ENCODE results near the gene RTN1. TPM values are rescaled to one million over a fixed set of nuclear protein-coding genes. Genes with fewer than 3 reads are reported as not detected.

Gene RTN1
- total RNA-seq, 2 donors from 2014 or later, result not detected

DNA sequence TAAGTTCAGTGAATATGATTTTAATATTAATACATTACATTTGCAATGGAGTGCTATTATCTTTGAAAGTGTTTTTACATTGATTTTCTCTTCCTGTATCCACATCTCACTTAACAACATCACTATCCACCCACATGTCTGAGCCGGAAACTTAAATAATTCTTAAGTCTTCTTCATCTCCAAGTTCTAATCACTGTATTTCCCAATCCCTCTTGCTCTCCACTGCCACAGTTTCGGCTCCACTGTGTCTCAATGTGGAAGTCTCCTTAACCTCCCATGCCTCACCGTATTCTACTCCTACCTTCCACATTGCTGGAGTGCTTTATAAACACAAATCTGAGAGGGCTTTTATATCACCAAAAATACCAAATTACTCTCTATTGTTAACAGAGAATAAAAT, 25.3 kb downstream of the RTN1 start:
- H3K4me3 Mint-ChIP-seq, result no peak overlapping the region
- DNase-seq (no peak), ATAC-seq (replicated peaks in 1 of 2) (no peak)
- peaks cover 24% of the 10 kb centered on the region for H3K27me3 Mint-ChIP-seq (ENCODE audit: low read depth)
- no peaks in the 10 kb centered on the region for H3K4me1 Mint-ChIP-seq (ENCODE audit: low read depth)
- no peaks in the 10 kb centered on the region for H3K9me3 Mint-ChIP-seq
- H3K27ac Mint-ChIP-seq, result no peak overlapping the region
- no peaks in the 10 kb centered on the region for H3K36me3 Mint-ChIP-seq (ENCODE audit: insufficient read depth in 2 of 2)

DNA sequence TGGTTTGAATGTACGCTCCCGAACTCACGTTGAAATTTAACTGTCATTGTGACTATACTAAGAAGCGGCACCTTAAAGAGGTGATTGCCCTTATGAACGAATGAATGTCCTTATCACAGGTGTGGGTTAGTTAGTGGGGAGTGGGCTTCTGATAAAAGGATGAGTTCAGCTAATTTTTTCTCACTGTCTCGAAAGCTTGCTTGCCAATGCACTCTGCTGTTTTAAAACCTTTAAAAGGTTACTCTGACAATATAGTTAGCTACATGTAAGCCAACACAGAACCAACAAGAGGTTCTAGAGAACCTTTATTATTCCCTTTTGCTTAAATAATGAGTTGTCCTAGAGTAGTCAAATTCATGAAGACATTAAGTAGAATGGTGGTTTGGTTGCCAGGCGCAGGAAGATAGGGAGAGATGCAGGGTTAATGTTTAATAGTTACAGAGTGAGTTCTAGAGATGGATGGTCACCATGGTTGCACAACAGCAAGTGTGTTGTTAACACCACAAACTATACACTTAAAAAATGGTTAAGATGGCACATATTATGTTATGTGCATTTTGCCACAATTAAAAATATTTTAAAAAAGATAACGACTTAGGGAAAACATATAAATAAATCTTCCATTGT, 26.3 kb downstream of the RTN1 start:
- DNase-seq (no peak), ATAC-seq (replicated peaks in 1 of 2) (no peak)
- no peak overlapping the region for H3K27ac Mint-ChIP-seq
- H3K36me3 Mint-ChIP-seq (ENCODE audit: insufficient read depth in 2 of 2), result no peaks in the 10 kb centered on the region
- no peaks in the 10 kb centered on the region for H3K9me3 Mint-ChIP-seq
- no peak overlapping the region for H3K4me3 Mint-ChIP-seq
- peaks cover 24% of the 10 kb centered on the region for H3K27me3 Mint-ChIP-seq (ENCODE audit: low read depth)
- no peaks in the 10 kb centered on the region for H3K4me1 Mint-ChIP-seq (ENCODE audit: low read depth)

DNA sequence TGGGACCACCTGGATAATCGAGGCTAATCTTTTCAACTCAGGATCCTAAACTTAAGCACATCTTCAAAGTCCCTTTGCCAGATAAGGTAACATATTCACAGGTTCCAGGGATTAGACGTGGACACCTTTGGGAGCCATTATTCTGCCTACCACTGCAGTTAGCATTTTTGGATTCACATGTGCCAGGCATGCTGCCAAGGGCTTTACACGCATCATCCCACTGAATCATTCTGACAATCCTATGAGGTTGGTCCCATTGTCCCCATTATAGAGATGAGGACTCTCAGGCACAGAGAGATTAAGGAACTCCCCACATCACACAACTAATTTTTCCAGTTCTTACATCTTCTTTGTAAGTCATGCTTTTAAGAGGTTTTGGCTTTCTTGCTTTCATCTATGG, 34.5 kb downstream of the RTN1 start:
- H3K9me3 Mint-ChIP-seq, result no peaks in the 10 kb centered on the region
- H3K4me1 Mint-ChIP-seq (ENCODE audit: low read depth), result no peaks in the 10 kb centered on the region
- peaks cover 13% of the 10 kb centered on the region for H3K27me3 Mint-ChIP-seq (ENCODE audit: low read depth)
- H3K27ac Mint-ChIP-seq, result no peak overlapping the region
- DNase-seq, result no peak
- no peak overlapping the region for H3K4me3 Mint-ChIP-seq
- H3K36me3 Mint-ChIP-seq (ENCODE audit: insufficient read depth in 2 of 2), result no peaks in the 10 kb centered on the region
- no peak for ATAC-seq (replicated peaks in 1 of 2)

DNA sequence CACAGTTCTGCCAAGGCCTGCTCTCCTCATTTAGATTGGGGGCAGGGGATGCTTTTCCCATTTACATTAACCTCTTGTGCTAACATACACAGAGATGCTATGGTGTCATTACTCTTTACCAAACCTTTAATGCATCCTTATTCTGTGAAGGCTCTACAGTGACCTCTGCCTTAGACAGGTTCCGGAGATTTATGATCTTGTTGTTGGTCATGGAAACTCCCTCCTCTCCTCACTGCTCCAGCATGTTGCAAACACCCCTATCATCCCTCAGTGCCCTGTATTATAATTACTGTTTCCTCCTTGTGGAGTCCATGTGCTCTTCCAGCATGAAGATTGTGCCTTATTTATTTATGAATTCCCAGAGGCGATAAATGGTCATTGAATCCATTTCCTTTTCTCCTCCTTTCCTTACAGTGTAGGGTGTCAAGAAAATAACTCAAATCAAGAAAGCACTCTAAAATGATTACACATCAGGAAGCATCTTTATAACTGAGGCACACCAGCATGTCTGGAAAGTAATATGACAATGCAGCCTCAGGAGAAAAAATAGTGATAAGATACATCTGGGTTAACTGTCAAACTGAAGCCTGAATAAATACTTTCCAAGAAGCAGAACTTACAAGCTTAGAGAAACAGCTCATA, 37.8 kb downstream of the RTN1 start:
- no peaks in the 10 kb centered on the region for H3K4me1 Mint-ChIP-seq (ENCODE audit: low read depth)
- no peak for ATAC-seq (replicated peaks in 1 of 2)
- no peaks in the 10 kb centered on the region for H3K36me3 Mint-ChIP-seq (ENCODE audit: insufficient read depth in 2 of 2)
- peaks cover 16% of the 10 kb centered on the region for H3K27me3 Mint-ChIP-seq (ENCODE audit: low read depth)
- no peak overlapping the region for H3K27ac Mint-ChIP-seq
- DNase-seq, result no peak
- no peak overlapping the region for H3K4me3 Mint-ChIP-seq
- H3K9me3 Mint-ChIP-seq, result no peaks in the 10 kb centered on the region

DNA sequence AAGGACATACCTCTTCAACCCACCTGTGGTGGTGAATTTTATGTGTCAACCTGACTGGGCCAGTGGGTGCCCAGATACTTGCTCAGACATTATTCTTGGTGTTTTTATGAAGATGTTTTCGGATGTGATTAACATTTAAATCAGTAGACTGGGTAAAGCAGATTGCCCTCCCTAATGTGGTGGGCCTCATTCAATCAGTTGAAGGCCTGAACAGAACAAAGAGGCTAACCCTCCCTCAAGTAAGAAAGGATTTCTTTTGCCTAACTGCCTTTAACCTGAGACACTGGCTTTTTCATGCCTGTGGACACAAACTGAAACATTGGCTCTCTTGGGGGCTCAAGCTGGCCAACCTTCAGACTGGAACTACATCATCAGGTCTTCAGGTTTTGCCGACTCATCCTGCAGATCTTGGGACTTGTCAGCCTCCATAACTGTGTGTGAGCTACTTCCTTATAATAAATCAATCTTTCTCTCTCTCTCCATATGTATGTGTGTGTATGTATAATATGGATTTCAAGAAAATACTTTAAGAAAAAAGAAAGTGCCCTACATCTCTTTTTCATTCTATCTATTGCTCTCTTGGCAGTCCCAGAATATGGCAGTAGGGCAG, 39.4 kb downstream of the RTN1 start:
- ATAC-seq (replicated peaks in 1 of 2) (no peak), DNase-seq (no peak)
- Mint-ChIP-seq H3K9me3 (no peaks in the 10 kb centered on the region), H3K27me3 (ENCODE audit: low read depth) (peaks cover 12% of the 10 kb centered on the region), H3K4me3 (no peak overlapping the region), H3K4me1 (ENCODE audit: low read depth) (no peaks in the 10 kb centered on the region), H3K36me3 (ENCODE audit: insufficient read depth in 2 of 2) (no peaks in the 10 kb centered on the region), H3K27ac (no peak overlapping the region)

DNA sequence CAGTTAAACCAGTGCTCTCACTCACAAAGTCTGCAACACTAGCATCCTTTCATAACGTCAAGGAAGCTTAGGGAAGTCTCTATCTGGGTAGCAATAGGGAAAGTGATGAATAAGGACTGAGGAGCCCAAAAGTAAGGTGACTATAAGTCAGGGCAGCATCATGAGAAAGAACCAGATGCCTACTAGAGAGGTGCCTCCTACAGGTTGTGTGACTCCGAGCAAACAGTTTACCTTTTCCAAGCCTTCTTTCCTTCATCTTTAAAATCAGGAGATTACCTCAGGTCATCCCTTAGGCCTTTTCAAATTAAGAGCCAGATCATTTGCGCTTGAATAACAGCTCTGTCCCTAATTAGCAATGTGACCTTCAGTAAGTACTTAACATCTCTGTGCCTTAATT, 40.2 kb downstream of the RTN1 start:
- no peak for DNase-seq
- ATAC-seq (replicated peaks in 1 of 2), result no peak
- Mint-ChIP-seq H3K27me3 (ENCODE audit: low read depth) (peaks cover 7% of the 10 kb centered on the region), H3K4me1 (ENCODE audit: low read depth) (no peaks in the 10 kb centered on the region), H3K9me3 (no peaks in the 10 kb centered on the region), H3K36me3 (ENCODE audit: insufficient read depth in 2 of 2) (no peaks in the 10 kb centered on the region), H3K4me3 (no peak overlapping the region), H3K27ac (no peak overlapping the region)

DNA sequence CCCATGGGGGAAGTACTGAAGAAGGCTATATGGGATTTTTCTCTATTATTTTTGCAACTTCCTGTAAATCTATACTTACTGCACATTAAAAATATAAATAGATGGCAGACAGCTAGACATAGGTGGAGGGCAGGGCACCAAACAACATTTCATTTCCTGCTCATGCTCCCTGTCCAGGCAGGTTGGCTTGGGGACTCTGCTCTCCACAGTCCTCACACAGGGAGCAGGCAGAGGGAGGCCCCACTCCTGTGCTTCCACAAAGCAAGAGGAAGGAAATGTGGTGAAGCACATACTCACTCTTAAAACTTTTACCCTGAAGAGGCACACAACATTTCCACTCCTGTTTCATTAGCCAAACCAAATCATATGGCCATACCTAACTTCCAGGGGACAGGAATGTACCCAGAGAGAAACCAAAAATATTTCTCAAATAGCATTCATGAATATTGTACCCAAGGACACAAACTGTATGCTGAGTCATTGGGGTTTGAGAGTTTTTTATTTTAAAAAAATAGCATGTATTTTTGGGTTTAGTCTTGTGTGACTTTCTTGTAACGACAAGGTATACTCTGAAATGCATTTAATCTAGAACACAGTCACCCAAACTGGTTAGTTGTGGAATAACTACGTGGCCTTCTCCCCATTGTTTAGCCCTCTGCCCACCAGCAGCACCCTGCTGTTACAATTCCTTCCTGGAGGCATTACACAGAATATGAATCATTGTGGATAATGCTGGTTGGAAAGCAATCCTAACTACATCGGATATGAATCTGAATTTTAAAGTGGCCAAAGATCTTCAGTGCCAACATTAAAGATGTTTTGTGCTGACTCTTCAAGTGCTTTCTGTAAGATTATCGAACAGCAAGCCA, 40.9 kb downstream of the RTN1 start:
- no peak overlapping the region for H3K27ac Mint-ChIP-seq
- H3K4me3 Mint-ChIP-seq, result no peak overlapping the region
- no peaks in the 10 kb centered on the region for H3K4me1 Mint-ChIP-seq (ENCODE audit: low read depth)
- H3K36me3 Mint-ChIP-seq (ENCODE audit: insufficient read depth in 2 of 2), result no peaks in the 10 kb centered on the region
- H3K9me3 Mint-ChIP-seq, result no peaks in the 10 kb centered on the region
- no peak for DNase-seq
- ATAC-seq (replicated peaks in 1 of 2), result no peak
- H3K27me3 Mint-ChIP-seq (ENCODE audit: low read depth), result peaks cover 7% of the 10 kb centered on the region

DNA sequence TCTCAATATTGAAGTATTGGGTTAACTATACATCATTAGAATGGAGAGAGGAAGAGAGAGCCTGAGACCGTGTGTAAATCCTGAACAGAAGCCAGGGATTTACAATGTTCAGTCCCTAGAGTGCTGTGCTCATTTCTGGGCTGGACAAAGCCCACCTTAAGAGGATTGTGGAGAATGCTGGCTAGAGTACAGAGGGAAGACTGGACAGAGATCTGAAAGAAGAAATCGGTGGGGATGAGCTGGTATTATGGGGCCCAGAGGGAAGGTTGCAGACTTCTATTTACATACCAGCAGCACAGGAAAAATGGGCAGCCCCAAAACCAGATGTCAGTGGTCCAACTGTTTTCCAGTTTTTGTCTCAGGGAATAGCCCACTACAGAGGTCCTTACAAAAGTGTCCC, 42.3 kb downstream of the RTN1 start:
- H3K4me1 Mint-ChIP-seq (ENCODE audit: low read depth), result no peaks in the 10 kb centered on the region
- no peaks in the 10 kb centered on the region for H3K36me3 Mint-ChIP-seq (ENCODE audit: insufficient read depth in 2 of 2)
- no peak for DNase-seq
- peaks cover 7% of the 10 kb centered on the region for H3K27me3 Mint-ChIP-seq (ENCODE audit: low read depth)
- no peak overlapping the region for H3K4me3 Mint-ChIP-seq
- no peaks in the 10 kb centered on the region for H3K9me3 Mint-ChIP-seq
- no peak for ATAC-seq (replicated peaks in 1 of 2)
- H3K27ac Mint-ChIP-seq, result no peak overlapping the region

DNA sequence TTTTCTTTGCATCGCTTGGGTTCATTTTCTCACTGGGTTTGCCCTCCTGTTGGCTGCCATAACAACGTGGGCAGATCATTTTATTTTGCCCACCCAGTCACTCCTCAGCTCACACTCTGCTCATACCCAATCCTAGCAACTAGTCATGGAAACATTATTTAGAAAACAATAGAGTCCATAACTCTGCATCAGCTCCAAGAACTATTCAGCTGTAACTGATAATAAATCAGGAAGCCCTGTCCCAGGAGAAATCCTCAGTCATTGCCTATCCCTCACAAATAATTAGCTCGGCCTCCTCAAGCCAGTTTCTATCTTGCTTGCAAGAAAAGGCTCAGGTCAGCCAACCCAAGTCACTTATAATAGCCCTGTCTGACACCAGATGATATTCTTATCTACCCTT, 43.2 kb downstream of the RTN1 start:
- Mint-ChIP-seq H3K9me3 (no peaks in the 10 kb centered on the region), H3K27me3 (ENCODE audit: low read depth) (peaks cover 7% of the 10 kb centered on the region), H3K36me3 (ENCODE audit: insufficient read depth in 2 of 2) (no peaks in the 10 kb centered on the region), H3K4me3 (no peak overlapping the region), H3K4me1 (ENCODE audit: low read depth) (no peaks in the 10 kb centered on the region), H3K27ac (no peak overlapping the region)
- ATAC-seq (replicated peaks in 1 of 2), result no peak
- DNase-seq, result no peak

DNA sequence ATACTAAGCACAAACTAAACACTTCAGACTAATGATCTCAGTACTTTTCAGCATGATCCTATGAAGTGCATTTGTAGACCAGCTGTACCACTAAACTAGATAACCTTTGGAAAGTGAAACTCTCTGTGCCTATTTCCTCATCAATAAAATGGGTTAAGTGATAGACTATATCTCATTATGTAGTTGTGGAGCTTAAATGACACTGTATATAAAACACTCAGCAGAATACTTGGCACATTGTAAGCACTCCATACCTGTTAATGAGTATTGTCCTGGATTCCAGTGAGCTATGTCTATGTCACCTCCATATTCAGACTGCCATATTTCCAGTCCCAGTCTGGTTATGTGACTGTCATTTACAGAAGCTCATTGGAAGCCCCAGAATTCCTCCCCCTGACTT, 44.4 kb downstream of the RTN1 start:
- DNase-seq (no peak), ATAC-seq (replicated peaks in 1 of 2) (no peak)
- H3K9me3 Mint-ChIP-seq, result no peaks in the 10 kb centered on the region
- H3K36me3 Mint-ChIP-seq (ENCODE audit: insufficient read depth in 2 of 2), result no peaks in the 10 kb centered on the region
- no peak overlapping the region for H3K27ac Mint-ChIP-seq
- no peak overlapping the region for H3K4me3 Mint-ChIP-seq
- H3K27me3 Mint-ChIP-seq (ENCODE audit: low read depth), result peaks cover 7% of the 10 kb centered on the region
- H3K4me1 Mint-ChIP-seq (ENCODE audit: low read depth), result no peaks in the 10 kb centered on the region

DNA sequence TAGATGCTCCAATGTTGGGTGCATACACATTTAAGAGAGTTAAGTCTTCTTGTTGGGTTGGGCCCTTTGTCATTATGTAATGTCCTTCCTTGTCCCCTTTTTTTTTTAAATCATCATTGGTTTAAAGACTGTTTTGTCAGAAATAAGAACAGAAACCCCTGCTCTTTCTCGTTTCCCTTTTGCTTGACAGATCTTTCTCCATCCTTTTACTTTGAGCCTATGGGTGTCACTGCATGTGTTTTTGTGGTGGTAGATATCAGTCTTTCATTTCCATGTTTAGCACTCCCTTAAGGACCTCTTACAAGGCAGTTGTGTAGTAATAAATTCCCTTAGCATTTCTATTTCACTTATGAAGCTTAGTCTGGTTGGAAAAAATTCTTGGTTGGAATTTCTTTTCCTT, 47.4 kb downstream of the RTN1 start:
- DNase-seq (no peak), ATAC-seq (replicated peaks in 1 of 2) (no peak)
- Mint-ChIP-seq H3K4me3 (no peak overlapping the region), H3K27ac (no peak overlapping the region), H3K9me3 (no peaks in the 10 kb centered on the region), H3K36me3 (ENCODE audit: insufficient read depth in 2 of 2) (no peaks in the 10 kb centered on the region), H3K4me1 (ENCODE audit: low read depth) (no peaks in the 10 kb centered on the region), H3K27me3 (ENCODE audit: low read depth) (no peaks in the 10 kb centered on the region)

DNA sequence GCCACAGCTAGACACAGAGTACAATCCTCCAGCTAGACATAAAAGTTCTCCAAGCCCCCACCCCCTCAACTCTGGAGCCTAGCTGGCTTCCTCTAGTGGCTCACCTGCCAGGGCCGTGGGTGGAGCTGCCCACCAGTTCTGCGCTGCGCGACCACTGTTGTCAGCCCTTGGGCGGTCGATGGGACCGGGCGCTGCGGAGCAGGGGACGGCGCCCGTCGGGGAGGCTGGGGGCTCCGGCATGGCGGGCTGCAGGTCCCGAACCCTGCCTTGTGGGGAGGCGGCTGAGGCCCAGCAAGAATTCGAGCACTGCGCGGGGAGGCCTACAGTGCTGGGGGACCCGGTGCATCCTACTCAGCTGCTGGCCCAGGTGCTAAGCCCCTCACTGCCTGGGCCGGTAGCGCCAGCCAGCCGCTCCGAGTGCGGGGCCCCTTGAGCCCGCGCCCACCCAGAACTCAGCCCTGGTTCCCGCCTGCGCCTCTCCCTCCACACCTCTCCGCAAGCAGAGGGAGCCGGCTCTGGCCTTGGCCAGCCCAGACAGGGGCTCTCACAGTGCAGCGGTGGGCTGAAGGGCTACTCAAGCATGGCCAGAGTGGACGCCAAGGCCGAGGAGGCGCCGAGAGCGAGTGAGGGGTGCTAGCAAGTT, 51.0 kb downstream of the RTN1 start:
- H3K9me3 Mint-ChIP-seq, result no peaks in the 10 kb centered on the region
- no peaks in the 10 kb centered on the region for H3K36me3 Mint-ChIP-seq (ENCODE audit: insufficient read depth in 2 of 2)
- H3K27ac Mint-ChIP-seq, result no peak overlapping the region
- H3K27me3 Mint-ChIP-seq (ENCODE audit: low read depth), result peaks cover 14% of the 10 kb centered on the region
- no peaks in the 10 kb centered on the region for H3K4me1 Mint-ChIP-seq (ENCODE audit: low read depth)
- no peak for DNase-seq
- no peak overlapping the region for H3K4me3 Mint-ChIP-seq
- ATAC-seq (replicated peaks in 1 of 2), result no peak

DNA sequence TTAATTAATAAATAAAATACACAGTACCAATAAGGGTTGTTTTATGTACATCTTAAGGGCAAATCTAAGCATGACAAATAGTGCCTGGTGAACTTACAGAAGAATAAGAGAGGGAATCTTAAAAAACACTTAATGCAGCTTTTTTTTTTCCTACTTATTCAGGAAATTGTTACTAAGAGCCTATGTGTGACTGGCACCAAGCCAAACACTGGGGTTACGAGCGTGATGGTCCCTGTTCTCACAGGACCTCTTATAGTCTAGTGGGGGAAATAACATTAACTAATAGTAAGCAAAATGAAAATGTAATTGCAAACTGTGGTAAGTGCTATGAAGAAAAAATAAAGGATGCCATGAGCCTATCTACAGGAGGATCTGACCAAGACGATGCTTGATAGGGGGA, 53.6 kb downstream of the RTN1 start:
- ATAC-seq (replicated peaks in 1 of 2) (no peak), DNase-seq (no peak)
- Mint-ChIP-seq H3K36me3 (ENCODE audit: insufficient read depth in 2 of 2) (no peaks in the 10 kb centered on the region), H3K27ac (no peak overlapping the region), H3K4me1 (ENCODE audit: low read depth) (no peaks in the 10 kb centered on the region), H3K27me3 (ENCODE audit: low read depth) (peaks cover 14% of the 10 kb centered on the region), H3K4me3 (no peak overlapping the region), H3K9me3 (no peaks in the 10 kb centered on the region)

All from activated T-cell treated with anti-CD3 and anti-CD28 coated beads, Interleukin-2, amount 50 U/mL, for 72 hours (primary cell).